Neuron (in vitro differentiated cells): ENCODE measurements around the gene WDR90.

Experiments used
- H2AFZ ChIP-seq: one replicate; pipeline ENCODE4 v1.6.1; 2013; ENCODE audit warnings: low read depth, mild to moderate bottlenecking, inconsistent platforms, low read length, moderate library complexity
- H3K27me3 ChIP-seq: one replicate; pipeline ENCODE4 v1.6.1; 2013; ENCODE audit warnings: low read length; ENCODE audit not compliant: insufficient read depth
- H3K36me3 ChIP-seq: one replicate; pipeline ENCODE4 v1.6.1; 2013; ENCODE audit warnings: low read length; ENCODE audit not compliant: insufficient read depth
- H3K4me1 ChIP-seq: one replicate; pipeline ENCODE4 v1.6.1; 2013; ENCODE audit warnings: low read length; ENCODE audit not compliant: insufficient read depth
- H3K4me3 ChIP-seq: 2 replicates; pipeline ENCODE4 v1.5.1; 2013; ENCODE audit warnings: mild to moderate bottlenecking, low read length, moderate library complexity
- H3K9me3 ChIP-seq: one replicate; pipeline ENCODE4 v1.6.1; 2013; ENCODE audit warnings: low read length

Gene WDR90

GRCh38 chr16:638034-638543, 11.1 kb upstream of the WDR90 start:
- H2AFZ ChIP-seq = no peak overlapping the region
- peaks cover 12% of the 10 kb centered on the region for H3K36me3 ChIP-seq
- H3K4me3 ChIP-seq = no peak overlapping the region
- no peaks in the 10 kb centered on the region for H3K9me3 ChIP-seq
- peaks cover 40% of the 10 kb centered on the region for H3K4me1 ChIP-seq
- H3K27me3 ChIP-seq = no peaks in the 10 kb centered on the region

- peaks cover 7% of the 10 kb centered on the region for H3K36me3 ChIP-seq
Observed at GRCh38 chr16:638836-639235, 10.3 kb upstream of the WDR90 start.

GRCh38 chr16:640614-641013, 8.6 kb upstream of the WDR90 start:
- Histone ChIP-seq H3K36me3 (no peaks in the 10 kb centered on the region), H3K27me3 (no peaks in the 10 kb centered on the region), H3K4me3 (no peak overlapping the region), H3K4me1 (peaks cover 30% of the 10 kb centered on the region), H3K9me3 (no peaks in the 10 kb centered on the region), H2AFZ (no peak overlapping the region)

More at GRCh38 chr16:638836-639235, 10.3 kb upstream of the WDR90 start:
- no peak overlapping the region for H3K4me3 ChIP-seq
- peaks cover 40% of the 10 kb centered on the region for H3K4me1 ChIP-seq
- H2AFZ ChIP-seq = no peak overlapping the region
- no peaks in the 10 kb centered on the region for H3K9me3 ChIP-seq
- H3K27me3 ChIP-seq = no peaks in the 10 kb centered on the region

GRCh38 chr16:641326-642188, 7.6 kb upstream of the WDR90 start, which contains the start of gene MCRIP2:
Gene MCRIP2, plus strand, starts transcription at chr16:641828. Its CDS starts 164 bp downstream, at chr16:641992.
- Histone ChIP-seq H2AFZ (peak within 1 kb of the TSS; percentile 62), H3K4me1 (peaks cover 29% of the 10 kb centered on the region), H3K36me3 (no peaks in the 10 kb centered on the region), H3K4me3 (peak within 1 kb of the TSS; percentile 66), H3K9me3 (no peaks in the 10 kb centered on the region), H3K27me3 (no peaks in the 10 kb centered on the region)

GRCh38 chr16:642189-643049, 6.7 kb upstream of the WDR90 start:
- H2AFZ ChIP-seq = peak overlapping the region; percentile 62
- no peaks in the 10 kb centered on the region for H3K27me3 ChIP-seq
- peaks cover 26% of the 10 kb centered on the region for H3K4me1 ChIP-seq
- H3K36me3 ChIP-seq = no peaks in the 10 kb centered on the region
- no peaks in the 10 kb centered on the region for H3K9me3 ChIP-seq
- peak overlapping the region; percentile 66 for H3K4me3 ChIP-seq

GRCh38 chr16:643050-643368, 6.2 kb upstream of the WDR90 start:
- Histone ChIP-seq H3K9me3 (no peaks in the 10 kb centered on the region), H3K27me3 (no peaks in the 10 kb centered on the region), H3K4me3 (peak overlapping the region; percentile 66), H2AFZ (no peak overlapping the region), H3K4me1 (peaks cover 22% of the 10 kb centered on the region), H3K36me3 (no peaks in the 10 kb centered on the region)

GRCh38 chr16:644556-644955, 4.6 kb upstream of the WDR90 start:
- Histone ChIP-seq H3K4me3 (no peak overlapping the region), H3K36me3 (no peaks in the 10 kb centered on the region), H3K4me1 (peaks cover 21% of the 10 kb centered on the region), H2AFZ (no peak overlapping the region), H3K9me3 (no peaks in the 10 kb centered on the region), H3K27me3 (no peaks in the 10 kb centered on the region)

- Histone ChIP-seq H3K9me3 (no peaks in the 10 kb centered on the region), H3K4me3 (no peak overlapping the region), H2AFZ (no peak overlapping the region), H3K4me1 (peaks cover 27% of the 10 kb centered on the region), H3K36me3 (no peaks in the 10 kb centered on the region), H3K27me3 (no peaks in the 10 kb centered on the region)
Observed at GRCh38 chr16:645852-646678, 3.1 kb upstream of the WDR90 start.

- H3K9me3 ChIP-seq = no peaks in the 10 kb centered on the region
- H2AFZ ChIP-seq = no peak overlapping the region
- peaks cover 25% of the 10 kb centered on the region for H3K4me1 ChIP-seq
- H3K36me3 ChIP-seq = peaks cover 3% of the 10 kb centered on the region
- H3K27me3 ChIP-seq = no peaks in the 10 kb centered on the region
- no peak overlapping the region for H3K4me3 ChIP-seq
Observed at GRCh38 chr16:646679-647172, 2.4 kb upstream of the WDR90 start.

- Histone ChIP-seq H3K36me3 (peaks cover 7% of the 10 kb centered on the region), H3K4me3 (no peak overlapping the region), H3K4me1 (peaks cover 22% of the 10 kb centered on the region), H3K9me3 (no peaks in the 10 kb centered on the region), H3K27me3 (no peaks in the 10 kb centered on the region), H2AFZ (no peak overlapping the region)
Observed at GRCh38 chr16:647173-647902, 1.8 kb upstream of the WDR90 start.

GRCh38 chr16:648071-648780, 939 bp upstream of the WDR90 start:
- Histone ChIP-seq H3K36me3 (peaks cover 10% of the 10 kb centered on the region), H3K9me3 (no peaks in the 10 kb centered on the region), H3K4me3 (peak overlapping the region; percentile 95), H2AFZ (peak overlapping the region; percentile 82), H3K27me3 (no peaks in the 10 kb centered on the region), H3K4me1 (peaks cover 17% of the 10 kb centered on the region)
